ENCODE results near the gene NCK1. TPM values are rescaled to one million over a fixed set of nuclear protein-coding genes. Genes with fewer than 3 reads are reported as not detected.

Gene NCK1
- total RNA-seq: 24.9 and 33.0 TPM in 2 replicates
- long read RNA-seq, transcript NCK1-201 (4 exons, 1,937 nt): major isoform, 54 of 66 reads
- long read RNA-seq, partial matches to known transcripts: 2 of 66 reads
- long read RNA-seq, other reads (novel, unspliced or antisense): 7 of 66 reads

GRCh38 chr3:136861890-136862616 is at the start of gene NCK1:
NCK1 (plus strand) TSS chr3:136862208; CDS start chr3:136928002, 65,794 bp downstream.
- peak; percentile 29 for TF ChIP-seq CTCF (conservative IDR thresholded peaks at IDR 0.05)
- H3K4me3 Mint-ChIP-seq: peak within 1 kb of the TSS; percentile 97

GRCh38 chr3:136817448-136817847 is 44.6 kb upstream of the NCK1 start:
- peak overlapping the region; percentile 97 for H3K4me3 Mint-ChIP-seq
- no peaks in the 10 kb centered on the region for H3K27me3 Mint-ChIP-seq (ENCODE audit: low read depth)
- DNase-seq (ENCODE audit: low read depth, low spot score): no peak
- H3K36me3 Mint-ChIP-seq (ENCODE audit: low read depth): peaks cover under 1% of the 10 kb centered on the region
- TF ChIP-seq CTCF (conservative IDR thresholded peaks at IDR 0.05): no peak
- H3K9me3 Mint-ChIP-seq: no peaks in the 10 kb centered on the region
- no peak overlapping the region for H3K27ac Mint-ChIP-seq (ENCODE audit: unreplicated experiment)
- peaks cover 35% of the 10 kb centered on the region for H3K4me1 Mint-ChIP-seq

More at GRCh38 chr3:136861890-136862616, at the start of gene NCK1:
- Mint-ChIP-seq H3K27ac (ENCODE audit: unreplicated experiment) (peak within 1 kb of the TSS; percentile 81), H3K36me3 (ENCODE audit: low read depth) (peaks cover 2% of the 10 kb centered on the region), H3K4me1 (peaks cover 40% of the 10 kb centered on the region), H3K27me3 (ENCODE audit: low read depth) (no peaks in the 10 kb centered on the region), H3K9me3 (no peaks in the 10 kb centered on the region)
- DNase-seq (ENCODE audit: low read depth, low spot score): peak; percentile 91

- peaks cover 38% of the 10 kb centered on the region for H3K4me1 Mint-ChIP-seq
Measured at GRCh38 chr3:136818191-136818768, 43.7 kb upstream of the NCK1 start.

GRCh38 chr3:136818769-136819391 is 43.1 kb upstream of the NCK1 start, which contains the start of gene SLC35G2:
SLC35G2 (plus strand) TSS chr3:136819126; CDS start chr3:136854461, 35,335 bp downstream.
- peak; percentile 65 for DNase-seq (ENCODE audit: low read depth, low spot score)
- Mint-ChIP-seq H3K4me1 (peaks cover 38% of the 10 kb centered on the region), H3K36me3 (ENCODE audit: low read depth) (peaks cover 10% of the 10 kb centered on the region), H3K27ac (ENCODE audit: unreplicated experiment) (peak within 1 kb of the TSS; percentile 90), H3K4me3 (peak within 1 kb of the TSS; percentile 97), H3K27me3 (ENCODE audit: low read depth) (no peaks in the 10 kb centered on the region), H3K9me3 (peaks cover 6% of the 10 kb centered on the region)
- no peak for TF ChIP-seq CTCF (conservative IDR thresholded peaks at IDR 0.05)

More at GRCh38 chr3:136818191-136818768, 43.7 kb upstream of the NCK1 start:
- no peak for TF ChIP-seq CTCF (conservative IDR thresholded peaks at IDR 0.05)
- Mint-ChIP-seq H3K4me3 (peak overlapping the region; percentile 97), H3K27me3 (ENCODE audit: low read depth) (no peaks in the 10 kb centered on the region), H3K36me3 (ENCODE audit: low read depth) (peaks cover 8% of the 10 kb centered on the region), H3K27ac (ENCODE audit: unreplicated experiment) (peak overlapping the region; percentile 78), H3K9me3 (peaks cover 4% of the 10 kb centered on the region)
- no peak for DNase-seq (ENCODE audit: low read depth, low spot score)

- H3K4me1 Mint-ChIP-seq: peaks cover 38% of the 10 kb centered on the region
- DNase-seq (ENCODE audit: low read depth, low spot score): no peak
- H3K27ac Mint-ChIP-seq (ENCODE audit: unreplicated experiment): peak overlapping the region; percentile 90
- H3K36me3 Mint-ChIP-seq (ENCODE audit: low read depth): peaks cover 13% of the 10 kb centered on the region
- peak overlapping the region; percentile 89 for H3K4me3 Mint-ChIP-seq
- no peak for TF ChIP-seq CTCF (conservative IDR thresholded peaks at IDR 0.05)
- no peaks in the 10 kb centered on the region for H3K27me3 Mint-ChIP-seq (ENCODE audit: low read depth)
- H3K9me3 Mint-ChIP-seq: peaks cover 9% of the 10 kb centered on the region
Measured at GRCh38 chr3:136819392-136819730, 42.6 kb upstream of the NCK1 start.
